GM18519 (cell line): ENCODE measurements around the gene OR6B1.
"Not testable (repeated sequence)": the region's sequence is repeated elsewhere in the genome, so short reads cannot be mapped to it uniquely, and the experiment has no call there.

Experiments
- ATAC-seq: cut with Tn5 transposase; IDR thresholded peaks from one replicate; pipeline ENCODE4 v1.9.1; 2021; ENCODE audit warnings: mild to moderate bottlenecking, moderate library complexity; ENCODE audit not compliant: unreplicated experiment, low FRiP score

Gene OR6B1

GRCh38 chr7:144004703-144005102 lies 4.6 kb downstream of the OR6B1 start:
- ATAC-seq: no peak

GRCh38 chr7:144006029-144006691 lies 6.0 kb downstream of the OR6B1 start:
- no peak for ATAC-seq

GRCh38 chr7:144006692-144007042 lies 6.5 kb downstream of the OR6B1 start:
- ATAC-seq: no peak

DNA sequence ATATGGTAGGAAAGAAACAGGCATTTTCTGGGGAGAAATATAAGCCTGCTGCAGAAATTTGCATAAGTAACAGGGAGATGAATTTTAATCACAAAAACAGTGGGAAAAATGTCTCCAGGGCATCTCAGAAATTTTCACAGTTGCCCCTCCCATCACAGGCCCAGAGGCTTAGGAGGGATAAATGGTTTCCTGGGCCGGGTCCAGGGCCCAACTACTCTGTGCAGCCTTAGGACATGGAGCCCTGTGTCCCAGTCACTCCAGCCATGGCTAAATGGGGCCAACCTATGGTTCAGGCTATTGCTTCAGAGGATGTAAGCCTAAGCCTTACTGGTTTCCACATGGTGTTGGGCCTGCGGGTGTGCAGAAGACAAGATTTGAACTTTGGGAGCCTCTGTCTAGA lies 9.2 kb downstream of the OR6B1 start:
- ATAC-seq: no peak

- not testable (repeated sequence) for ATAC-seq
Measured at GRCh38 chr7:144010061-144010460, 9.9 kb downstream of the OR6B1 start.

DNA sequence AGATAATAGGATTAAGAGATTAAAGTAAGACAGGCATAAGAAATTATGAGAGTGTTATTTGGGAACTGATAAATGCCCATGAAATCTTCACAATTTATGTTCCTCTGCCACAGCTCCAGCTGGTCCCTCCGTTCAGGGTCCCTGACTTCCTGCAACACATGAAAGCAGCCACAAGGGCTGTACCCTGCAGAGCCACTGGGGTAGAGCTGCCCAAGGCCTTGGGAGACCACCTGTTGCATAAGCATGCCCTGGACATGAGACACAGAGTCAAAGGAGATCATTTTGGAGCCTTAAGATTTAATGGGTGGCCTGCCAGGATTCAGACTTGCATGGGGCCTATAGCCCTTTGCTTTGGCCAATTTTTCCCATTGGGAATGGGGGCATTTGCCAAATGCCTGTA lies 10.7 kb downstream of the OR6B1 start:
- not testable (repeated sequence) for ATAC-seq

DNA sequence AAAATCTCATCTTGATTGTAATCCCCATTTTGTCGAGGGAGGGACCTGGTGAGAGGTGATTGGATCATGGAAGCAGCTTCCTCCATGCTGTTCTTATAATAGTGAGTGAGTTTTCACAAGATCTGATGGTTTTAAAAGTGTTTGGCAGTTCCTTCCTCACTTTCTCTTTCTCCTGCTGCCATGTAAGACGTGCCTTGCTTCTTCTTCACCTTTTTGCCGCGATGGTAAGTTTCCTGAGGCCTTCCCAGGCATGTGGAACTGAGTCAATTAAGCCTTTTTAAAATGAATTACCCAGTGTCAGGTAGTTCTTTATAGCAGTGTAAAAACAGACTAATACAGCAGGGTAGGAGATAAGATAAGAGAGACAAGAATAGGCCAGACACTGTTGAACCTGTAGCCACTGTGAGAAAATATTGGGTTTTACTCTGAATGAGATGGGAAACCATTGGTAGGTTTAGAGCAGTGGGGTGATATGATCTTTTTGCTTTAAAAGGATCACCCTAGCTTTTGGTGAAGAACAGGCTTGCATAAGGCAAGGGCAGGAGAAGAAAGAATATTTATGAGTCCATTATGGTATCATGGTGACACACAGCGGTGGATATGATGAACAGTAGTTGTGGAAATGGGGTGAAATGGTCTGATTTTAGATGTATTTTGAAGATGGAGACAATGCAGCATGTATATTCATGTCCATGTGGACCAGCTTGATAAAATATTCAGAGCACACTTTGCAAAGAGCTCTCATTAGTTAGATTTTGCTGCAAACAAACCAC lies 11.5 kb downstream of the OR6B1 start:
- no peak for ATAC-seq

DNA sequence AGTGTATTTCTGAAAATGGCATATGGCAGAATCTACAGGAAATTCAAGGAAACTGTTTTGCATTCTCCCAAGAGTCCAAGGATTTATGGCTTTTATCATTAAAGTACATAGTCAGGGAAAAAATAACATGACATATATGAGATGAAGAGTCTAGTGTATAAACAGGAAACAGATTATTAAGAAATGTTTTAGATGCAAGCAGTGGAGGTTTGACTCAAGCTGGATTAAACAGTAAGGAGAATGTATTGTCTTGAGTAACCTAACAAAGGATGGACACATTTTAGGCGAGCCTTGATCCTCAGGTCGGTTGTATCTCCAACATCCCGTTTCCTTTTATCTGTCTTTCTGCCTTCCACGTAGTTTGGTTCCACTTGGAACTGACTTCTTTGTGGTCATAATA lies 17.9 kb downstream of the OR6B1 start:
- ATAC-seq: no peak

DNA sequence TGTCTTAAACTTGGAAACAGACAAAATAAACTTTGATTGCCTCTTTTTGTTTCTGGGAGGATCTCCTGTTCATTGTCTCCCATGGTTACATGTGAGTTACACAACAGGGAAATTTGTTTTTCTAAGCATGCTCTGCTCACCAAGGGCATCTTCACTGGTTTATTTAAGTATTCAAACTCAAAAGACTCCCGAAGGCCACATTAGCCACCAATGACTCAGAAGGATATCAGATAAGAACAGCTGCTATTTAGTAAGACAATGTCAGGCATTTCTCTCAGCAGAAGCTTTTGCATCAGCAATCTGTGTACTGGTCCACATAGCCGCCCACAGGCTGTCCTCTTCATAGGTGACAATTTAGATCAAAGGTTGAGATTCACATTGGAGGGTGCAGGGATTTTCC lies 19.3 kb downstream of the OR6B1 start:
- ATAC-seq: no peak

DNA sequence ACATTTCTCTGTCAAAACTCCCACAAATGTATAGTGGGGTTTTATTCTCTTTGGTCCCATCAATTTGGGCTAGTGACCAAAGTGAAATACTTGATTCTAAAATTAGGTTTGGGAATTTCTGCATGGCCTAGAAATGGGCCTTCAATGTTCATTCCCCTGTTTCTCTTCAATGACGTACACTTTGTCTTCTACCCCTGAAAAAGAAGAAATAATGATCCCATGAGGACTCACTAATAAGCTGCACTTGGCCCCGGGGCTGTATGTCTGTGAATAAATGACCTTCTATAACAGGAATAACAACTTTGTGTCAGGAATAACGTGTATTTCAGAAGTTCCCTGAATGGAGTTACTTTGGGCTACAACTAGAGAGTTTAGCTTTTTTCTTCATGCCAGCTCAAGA lies 20.2 kb downstream of the OR6B1 start:
- ATAC-seq: no peak

- no peak for ATAC-seq
Measured at GRCh38 chr7:144022169-144022568, 22.0 kb downstream of the OR6B1 start.

DNA sequence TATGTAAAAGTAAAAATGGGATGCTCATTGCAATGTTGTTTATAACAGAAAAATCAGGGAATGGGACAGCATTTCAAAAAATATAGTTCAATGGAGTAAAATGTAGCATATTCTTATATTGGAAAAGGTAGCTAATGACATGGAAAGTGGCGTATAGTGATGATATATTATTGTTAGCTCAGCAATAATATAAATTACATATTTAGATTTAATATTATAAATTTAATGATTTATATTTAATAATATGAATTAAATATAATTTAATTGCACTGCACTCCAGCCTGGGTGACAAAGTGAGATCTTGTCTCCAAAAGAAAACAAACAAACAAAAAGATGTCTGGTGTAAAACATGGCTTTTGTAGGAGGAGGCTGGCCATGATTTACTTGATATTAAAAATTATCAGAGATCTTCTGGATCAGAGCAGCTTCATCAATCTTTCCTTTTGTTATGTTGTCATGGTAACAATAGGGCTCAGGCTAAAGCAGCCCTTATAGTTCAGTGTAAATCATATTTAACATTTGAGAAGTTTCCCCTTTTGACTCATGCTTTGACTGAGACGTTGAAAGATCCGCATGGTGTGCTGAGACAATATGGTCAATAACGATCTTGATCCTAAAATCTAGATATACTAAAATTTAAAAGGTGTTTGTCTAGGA lies 23.2 kb downstream of the OR6B1 start:
- ATAC-seq: no peak

DNA sequence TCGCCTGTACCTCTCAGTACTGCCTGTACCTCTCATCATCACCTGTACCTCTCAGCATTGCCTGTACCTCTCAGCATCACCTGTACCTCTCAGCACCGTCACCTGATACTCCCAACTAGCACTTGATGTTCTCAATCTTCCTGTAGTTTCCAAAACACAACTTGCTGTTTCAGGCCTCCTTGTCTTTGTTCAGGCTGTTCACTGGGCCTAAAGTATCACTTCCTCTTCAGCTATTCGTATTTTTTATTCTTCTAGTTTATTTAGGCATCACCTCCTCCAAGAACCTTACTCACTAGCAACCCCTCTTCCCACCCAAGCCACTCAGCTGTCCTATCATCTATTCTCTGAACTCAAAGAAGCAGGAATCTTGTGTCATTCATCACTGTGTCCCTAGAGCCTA lies 24.1 kb downstream of the OR6B1 start:
- no peak for ATAC-seq

- no peak for ATAC-seq
Measured at GRCh38 chr7:144026203-144026883, 26.2 kb downstream of the OR6B1 start.

DNA sequence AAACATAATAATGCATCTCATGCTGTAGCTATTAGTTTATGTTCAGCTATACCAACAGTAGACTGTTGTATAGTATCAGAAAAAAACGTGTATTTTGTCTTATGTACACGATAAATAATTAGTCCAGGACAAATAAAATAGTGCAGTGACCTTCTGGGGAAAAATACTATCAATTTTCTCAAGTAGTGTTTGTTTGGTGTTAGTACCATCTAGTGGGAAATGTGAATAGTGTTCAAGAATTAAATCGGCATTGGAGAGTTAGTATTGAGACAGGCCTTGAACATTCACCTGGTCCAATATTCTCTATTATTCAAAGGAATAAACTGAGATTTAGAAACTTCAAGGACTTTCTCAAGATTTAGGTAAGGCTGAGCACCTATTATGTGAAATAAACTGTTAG lies 26.9 kb downstream of the OR6B1 start:
- no peak for ATAC-seq

GRCh38 chr7:144027974-144028373 lies 27.9 kb downstream of the OR6B1 start:
- ATAC-seq: no peak

DNA sequence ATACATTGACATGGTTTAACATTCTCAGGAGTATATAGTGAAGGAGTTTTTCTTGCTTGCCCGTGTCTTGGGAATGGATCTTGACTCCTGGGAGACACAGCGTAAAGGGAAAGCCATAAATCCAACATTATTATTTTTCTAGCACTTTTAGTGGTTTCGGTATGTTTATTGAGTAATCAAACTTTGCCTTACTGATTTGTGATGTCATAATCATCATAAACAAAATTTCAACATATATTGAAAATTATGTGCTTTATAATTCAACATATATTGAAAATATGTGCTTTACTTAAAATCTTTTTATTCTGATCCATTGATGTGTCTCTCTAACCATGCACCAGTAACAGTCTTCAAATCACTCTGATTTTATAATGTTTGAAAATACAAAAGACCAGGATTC lies 28.4 kb downstream of the OR6B1 start:
- no peak for ATAC-seq

- no peak for ATAC-seq
Measured at GRCh38 chr7:144032516-144032915, 32.4 kb downstream of the OR6B1 start.

GRCh38 chr7:144032985-144033709 lies 33.0 kb downstream of the OR6B1 start:
- no peak for ATAC-seq

DNA sequence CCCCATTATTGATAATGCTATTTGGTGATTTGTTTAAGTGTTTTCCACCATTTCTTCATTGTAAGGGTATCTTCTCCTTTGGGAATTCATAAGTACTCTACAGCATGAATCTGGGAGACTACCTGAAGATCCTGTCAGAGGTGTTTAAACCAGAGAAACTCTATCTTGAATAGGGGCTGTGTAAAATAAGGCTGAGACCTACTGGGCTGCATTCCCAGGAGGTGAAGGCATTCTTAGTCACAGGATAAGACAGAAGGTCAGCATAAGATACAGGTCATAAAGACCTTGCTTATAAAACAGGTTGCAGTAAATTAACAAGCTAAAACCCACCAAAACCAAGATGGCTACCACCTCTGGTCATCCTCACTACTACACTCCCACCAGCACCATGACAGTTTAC lies 35.3 kb downstream of the OR6B1 start:
- no peak for ATAC-seq
